Measurements from ENCODE around the gene CFAP161. TPM values are rescaled to one million over a fixed set of nuclear protein-coding genes. Genes with fewer than 3 reads are reported as not detected.
A peak's percentile ranks its signal among the peaks of the same experiment; 100 is the strongest.

Gene CFAP161
- total and polyA plus RNA-seq, 4 donors, result 0.45 to 0.84 TPM; not detected in 2

- H3K4me3 ChIP-seq (ENCODE audit: low read length in 2 of 2), result no peak overlapping the region
- 96 to 97% methylated on average over 1 of the region's 1 CpG for WGBS, 2 donors
- intact Hi-C loops (cut with DNase I), result no loop called here
- H3K27me3 ChIP-seq (ENCODE audit: control insufficient read depth in 1 of 2, insufficient read depth in 2 of 2, low read length in 1 of 2), result peaks cover 0 to 2% of the 10 kb centered on the region in 2 donors
- no peak overlapping the region for H3K27ac ChIP-seq (ENCODE audit: low read depth in 1 of 2, low read length in 2 of 2)
- ATAC-seq (ENCODE audit: low FRiP score) (no peak), DNase-seq (no peak)
- H3K9me3 ChIP-seq (ENCODE audit: control insufficient read depth, low read length), result no peaks in the 10 kb centered on the region
- no peaks in the 10 kb centered on the region for H3K36me3 ChIP-seq (ENCODE audit: control insufficient read depth in 1 of 2, insufficient read depth in 2 of 2, low read length in 1 of 2)
- no peaks in the 10 kb centered on the region for H3K4me1 ChIP-seq (ENCODE audit: control insufficient read depth in 1 of 2, insufficient read depth in 2 of 2, low read length in 2 of 2)
Observed at GRCh38 chr15:81146006-81146405, 11.9 kb downstream of the CFAP161 start.

- no peaks in the 10 kb centered on the region for H3K36me3 ChIP-seq (ENCODE audit: control insufficient read depth in 1 of 2, insufficient read depth in 2 of 2, low read length in 1 of 2)
- no peak for DNase-seq
- H3K4me3 ChIP-seq (ENCODE audit: low read length in 2 of 2), result no peak overlapping the region
- intact Hi-C loops (cut with DNase I), result no loop called here
- peaks cover 0 to 2% of the 10 kb centered on the region in 2 donors for H3K27me3 ChIP-seq (ENCODE audit: control insufficient read depth in 1 of 2, insufficient read depth in 2 of 2, low read length in 1 of 2)
- WGBS, 2 donors, result 68 to 72% methylated on average over 1 of the region's 1 CpG
- H3K4me1 ChIP-seq (ENCODE audit: control insufficient read depth in 1 of 2, insufficient read depth in 2 of 2, low read length in 2 of 2), result no peaks in the 10 kb centered on the region
- H3K9me3 ChIP-seq (ENCODE audit: control insufficient read depth, low read length), result no peaks in the 10 kb centered on the region
- H3K27ac ChIP-seq (ENCODE audit: low read depth in 1 of 2, low read length in 2 of 2), result no peak overlapping the region
- no peak for ATAC-seq (ENCODE audit: low FRiP score)
Observed at GRCh38 chr15:81146466-81146865, 12.4 kb downstream of the CFAP161 start.

GRCh38 chr15:81151389-81151788 is 17.3 kb downstream of the CFAP161 start:
- intact Hi-C loops (cut with DNase I), result no loop called here
- ATAC-seq (ENCODE audit: low FRiP score) (no peak), DNase-seq (no peak)
- H3K36me3 ChIP-seq (ENCODE audit: control insufficient read depth in 1 of 2, insufficient read depth in 2 of 2, low read length in 1 of 2), result no peaks in the 10 kb centered on the region
- H3K9me3 ChIP-seq (ENCODE audit: control insufficient read depth, low read length), result no peaks in the 10 kb centered on the region
- no peak overlapping the region for H3K4me3 ChIP-seq (ENCODE audit: low read length in 2 of 2)
- WGBS, 2 donors, result 85% methylated on average over 7 of the region's 7 CpGs
- H3K4me1 ChIP-seq (ENCODE audit: control insufficient read depth in 1 of 2, insufficient read depth in 2 of 2, low read length in 2 of 2), result no peaks in the 10 kb centered on the region
- H3K27me3 ChIP-seq (ENCODE audit: control insufficient read depth in 1 of 2, insufficient read depth in 2 of 2, low read length in 1 of 2), result no peaks in the 10 kb centered on the region
- no peak overlapping the region for H3K27ac ChIP-seq (ENCODE audit: low read depth in 1 of 2, low read length in 2 of 2)

GRCh38 chr15:81152339-81152738 is 18.3 kb downstream of the CFAP161 start:
- H3K36me3 ChIP-seq (ENCODE audit: control insufficient read depth in 1 of 2, insufficient read depth in 2 of 2, low read length in 1 of 2), result no peaks in the 10 kb centered on the region
- no peaks in the 10 kb centered on the region for H3K4me1 ChIP-seq (ENCODE audit: control insufficient read depth in 1 of 2, insufficient read depth in 2 of 2, low read length in 2 of 2)
- H3K4me3 ChIP-seq (ENCODE audit: low read length in 2 of 2), result no peak overlapping the region
- intact Hi-C loops (cut with DNase I), result no loop called here
- no peak for ATAC-seq (ENCODE audit: low FRiP score)
- DNase-seq, result no peak
- H3K9me3 ChIP-seq (ENCODE audit: control insufficient read depth, low read length), result no peaks in the 10 kb centered on the region
- H3K27ac ChIP-seq (ENCODE audit: low read depth in 1 of 2, low read length in 2 of 2), result no peak overlapping the region
- 86 to 88% methylated on average over 4 of the region's 4 CpGs for WGBS, 2 donors
- no peaks in the 10 kb centered on the region for H3K27me3 ChIP-seq (ENCODE audit: control insufficient read depth in 1 of 2, insufficient read depth in 2 of 2, low read length in 1 of 2)

- DNase-seq (no peak), ATAC-seq (ENCODE audit: low FRiP score) (no peak)
- Histone ChIP-seq H3K9me3 (ENCODE audit: control insufficient read depth, low read length) (no peaks in the 10 kb centered on the region), H3K27ac (ENCODE audit: low read depth in 1 of 2, low read length in 2 of 2) (no peak overlapping the region), H3K4me1 (ENCODE audit: control insufficient read depth in 1 of 2, insufficient read depth in 2 of 2, low read length in 2 of 2) (no peaks in the 10 kb centered on the region), H3K4me3 (ENCODE audit: low read length in 2 of 2) (no peak overlapping the region), H3K27me3 (ENCODE audit: control insufficient read depth in 1 of 2, insufficient read depth in 2 of 2, low read length in 1 of 2) (no peaks in the 10 kb centered on the region), H3K36me3 (ENCODE audit: control insufficient read depth in 1 of 2, insufficient read depth in 2 of 2, low read length in 1 of 2) (no peaks in the 10 kb centered on the region)
- WGBS, 2 donors, result 88 to 93% methylated on average over 4 of the region's 4 CpGs
- intact Hi-C loops (cut with DNase I), result no loop called here
Observed at GRCh38 chr15:81152799-81153198, 18.7 kb downstream of the CFAP161 start.

- Histone ChIP-seq H3K36me3 (ENCODE audit: control insufficient read depth in 1 of 2, insufficient read depth in 2 of 2, low read length in 1 of 2) (no peaks in the 10 kb centered on the region), H3K4me3 (ENCODE audit: low read length in 2 of 2) (no peak overlapping the region), H3K27ac (ENCODE audit: low read depth in 1 of 2, low read length in 2 of 2) (no peak overlapping the region), H3K4me1 (ENCODE audit: control insufficient read depth in 1 of 2, insufficient read depth in 2 of 2, low read length in 2 of 2) (no peaks in the 10 kb centered on the region), H3K27me3 (ENCODE audit: control insufficient read depth in 1 of 2, insufficient read depth in 2 of 2, low read length in 1 of 2) (no peaks in the 10 kb centered on the region), H3K9me3 (ENCODE audit: control insufficient read depth, low read length) (no peaks in the 10 kb centered on the region)
- 46 to 49% methylated on average over 10 of the region's 10 CpGs for WGBS, 2 donors
- intact Hi-C loops (cut with DNase I), result loop anchor here in 1 of 2 donors (5.0 kb wide), 1 partner anchor 112 kb away; no protein-coding TSS in a partner anchor
- DNase-seq, result no peak
- peak; percentile 79 for ATAC-seq (ENCODE audit: low FRiP score)
Observed at GRCh38 chr15:81155375-81156218, 21.5 kb downstream of the CFAP161 start.

GRCh38 chr15:81156324-81156723 is 22.3 kb downstream of the CFAP161 start:
- Histone ChIP-seq H3K9me3 (ENCODE audit: control insufficient read depth, low read length) (no peaks in the 10 kb centered on the region), H3K4me3 (ENCODE audit: low read length in 2 of 2) (no peak overlapping the region), H3K27me3 (ENCODE audit: control insufficient read depth in 1 of 2, insufficient read depth in 2 of 2, low read length in 1 of 2) (no peaks in the 10 kb centered on the region), H3K36me3 (ENCODE audit: control insufficient read depth in 1 of 2, insufficient read depth in 2 of 2, low read length in 1 of 2) (no peaks in the 10 kb centered on the region), H3K4me1 (ENCODE audit: control insufficient read depth in 1 of 2, insufficient read depth in 2 of 2, low read length in 2 of 2) (no peaks in the 10 kb centered on the region), H3K27ac (ENCODE audit: low read depth in 1 of 2, low read length in 2 of 2) (no peak overlapping the region)
- DNase-seq (no peak), ATAC-seq (ENCODE audit: low FRiP score) (no peak)
- WGBS, 2 donors, result 97% methylated on average over 3 of the region's 3 CpGs
- intact Hi-C loops (cut with DNase I), result loop anchor here in 1 of 2 donors (5.0 kb wide), 1 partner anchor 111 kb away; no protein-coding TSS in a partner anchor

- 26 to 37% methylated on average over 5 of the region's 5 CpGs for WGBS, 2 donors
- no peak for ATAC-seq (ENCODE audit: low FRiP score)
- intact Hi-C loops (cut with DNase I), result loop anchor here in 1 of 2 donors (5.0 kb wide), 1 partner anchor 110 kb away; no protein-coding TSS in a partner anchor
Observed at GRCh38 chr15:81157195-81157938, 23.3 kb downstream of the CFAP161 start.

More at GRCh38 chr15:81157195-81157938, 23.3 kb downstream of the CFAP161 start:
- no peaks in the 10 kb centered on the region for H3K4me1 ChIP-seq (ENCODE audit: control insufficient read depth in 1 of 2, insufficient read depth in 2 of 2, low read length in 2 of 2)
- H3K36me3 ChIP-seq (ENCODE audit: control insufficient read depth in 1 of 2, insufficient read depth in 2 of 2, low read length in 1 of 2), result no peaks in the 10 kb centered on the region
- H3K4me3 ChIP-seq (ENCODE audit: low read length in 2 of 2), result no peak overlapping the region
- peak in 1 of 2 donors; percentile 40 for DNase-seq
- H3K9me3 ChIP-seq (ENCODE audit: control insufficient read depth, low read length), result no peaks in the 10 kb centered on the region
- H3K27ac ChIP-seq (ENCODE audit: low read depth in 1 of 2, low read length in 2 of 2), result no peak overlapping the region
- no peaks in the 10 kb centered on the region for H3K27me3 ChIP-seq (ENCODE audit: control insufficient read depth in 1 of 2, insufficient read depth in 2 of 2, low read length in 1 of 2)

Data from aorta (tissue), 5 donors.